DND-41 (cell line): ENCODE results near the gene OBI1.

Experiments used
- ATAC-seq: fragments of 200-7000 bp; cut with Tn5 transposase; 3 replicates; pipeline ENCODE4 v1.9.1; 2021; ENCODE audit warnings: low read depth; ENCODE audit not compliant: insufficient read depth
- DNase-seq: peaks from one replicate; pipeline ENCODE4 v3.0.0-alpha.2; 2020
- H2AFZ ChIP-seq: 2 replicates; pipeline ENCODE4 v1.6.0; 2012; ENCODE audit warnings: low read depth, low read length
- H3K27ac ChIP-seq: 2 replicates; pipeline ENCODE4 v1.5.1; 2012; ENCODE audit warnings: low read length, inconsistent platforms
- H3K27me3 ChIP-seq: fragments of 200-600 bp; sonication (generic); 2 replicates; pipeline ENCODE4 v1.6.0; 2012; ENCODE audit warnings: low read length, mild to moderate bottlenecking, inconsistent platforms; ENCODE audit not compliant: insufficient read depth, poor library complexity
- H3K36me3 ChIP-seq: 2 replicates; pipeline ENCODE4 v1.5.1; 2012; ENCODE audit warnings: low read length, inconsistent platforms; ENCODE audit not compliant: insufficient read depth
- H3K4me1 ChIP-seq: 2 replicates; pipeline ENCODE4 v1.5.1; 2012; ENCODE audit warnings: mild to moderate bottlenecking, low read length; ENCODE audit not compliant: insufficient read depth
- H3K4me2 ChIP-seq: 2 replicates; pipeline ENCODE4 v1.6.0; 2012; ENCODE audit warnings: mild to moderate bottlenecking, moderate library complexity, low read length, inconsistent platforms; ENCODE audit not compliant: insufficient read depth
- H3K4me3 ChIP-seq, 2 experiments: fragments of 200-600 bp in 1 of 2; shearing (Covaris generic) in 1 of 2; 2 replicates each; pipeline ENCODE4 v1.5.1; 2012 to 2016; ENCODE audit warnings: inconsistent platforms in 2 of 2, low read length in 2 of 2, mild to moderate bottlenecking in 2 of 2, low read depth in 1 of 2, moderate library complexity in 1 of 2
- H3K79me2 ChIP-seq: 2 replicates; pipeline ENCODE4 v1.6.0; 2012; ENCODE audit warnings: low read length, inconsistent platforms; ENCODE audit not compliant: insufficient read depth
- H3K9ac ChIP-seq: 2 replicates; pipeline ENCODE4 v1.6.0; 2012; ENCODE audit warnings: low read depth, mild to moderate bottlenecking, inconsistent platforms, low read length, moderate library complexity
- H3K9me3 ChIP-seq: 2 replicates; pipeline ENCODE4 v1.5.1; 2012; ENCODE audit warnings: low read length, moderate library complexity, mild to moderate bottlenecking, inconsistent platforms; ENCODE audit not compliant: insufficient read depth, severe bottlenecking
- H4K20me1 ChIP-seq: 2 replicates; pipeline ENCODE4 v1.6.0; 2012; ENCODE audit warnings: low read length; ENCODE audit not compliant: insufficient read depth
- CTCF ChIP-seq: IDR thresholded peaks from 2 replicates; pipeline ENCODE4 v1.5.1; 2012; ENCODE audit warnings: borderline replicate concordance, low read length, moderate library complexity, mild to moderate bottlenecking; ENCODE audit not compliant: poor library complexity, severe bottlenecking; ENCODE audit errors: extremely low read depth
- EZH2 ChIP-seq: IDR thresholded peaks from 3 replicates; pipeline ENCODE4 v1.6.1; 2012; ENCODE audit warnings: borderline replicate concordance, low read depth, mild to moderate bottlenecking, moderate library complexity, low read length, inconsistent platforms; ENCODE audit not compliant: severe bottlenecking

The OBI1 gene

GRCh38 chr13:78599645-78600279, 59.2 kb downstream of the OBI1 start:
- Histone ChIP-seq H3K9ac (no peak overlapping the region), H3K9me3 (no peaks in the 10 kb centered on the region), H3K27me3 (peaks cover 14% of the 10 kb centered on the region), H3K4me3 (no peak overlapping the region), H3K4me2 (no peak overlapping the region), H4K20me1 (peaks cover 3% of the 10 kb centered on the region; the same call in 1 of the 2 replicates), H2AFZ (no peak overlapping the region), H3K4me1 (peaks cover 22% of the 10 kb centered on the region), H3K79me2 (no peaks in the 10 kb centered on the region), H3K27ac (no peak overlapping the region), H3K36me3 (no peaks in the 10 kb centered on the region)
- ATAC-seq (no peak), DNase-seq (no peak)
- no peak for TF ChIP-seq EZH2
- TF ChIP-seq CTCF, result no peak

DNA sequence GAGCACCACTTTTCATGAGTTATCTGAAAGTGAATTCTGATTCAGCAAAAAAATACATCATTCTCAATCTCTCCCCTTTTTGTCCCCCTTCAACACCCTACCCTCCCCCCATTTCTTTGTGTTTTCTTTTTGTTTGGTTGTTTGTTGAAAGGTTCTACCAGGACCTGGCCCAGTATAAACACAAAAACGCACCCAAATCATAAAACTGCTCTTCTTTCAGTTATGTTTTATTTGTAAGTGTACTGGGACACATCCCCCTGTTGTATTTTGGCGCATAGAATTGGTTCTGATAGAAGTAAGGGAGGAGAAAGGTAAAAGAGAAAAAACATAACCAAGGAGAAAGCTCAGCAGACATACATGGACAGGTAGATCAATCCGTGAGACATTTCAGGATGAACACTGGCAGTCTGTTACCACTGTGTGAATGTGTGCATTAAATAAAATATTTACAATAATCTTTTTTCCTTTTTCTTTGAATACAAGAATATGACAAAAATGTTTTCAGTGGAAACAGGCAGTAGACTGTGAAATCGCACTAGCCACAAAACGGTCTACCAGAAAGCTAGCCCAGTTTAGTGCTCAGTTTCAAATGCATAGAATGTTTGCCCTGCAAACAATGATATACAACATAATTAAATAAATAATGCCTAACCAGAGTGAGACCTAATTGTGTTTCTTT, 59.9 kb downstream of the OBI1 start:
- H3K27ac ChIP-seq, result no peak overlapping the region
- H2AFZ ChIP-seq, result no peak overlapping the region
- ATAC-seq (no peak), DNase-seq (no peak)
- TF ChIP-seq CTCF (no peak), EZH2 (no peak)
- H3K9ac ChIP-seq, result no peak overlapping the region
- H3K9me3 ChIP-seq, result no peaks in the 10 kb centered on the region
- peaks cover 19% of the 10 kb centered on the region for H3K27me3 ChIP-seq
- H4K20me1 ChIP-seq, result peaks cover 3% of the 10 kb centered on the region; the same call in 1 of the 2 replicates
- peaks cover 15% of the 10 kb centered on the region for H3K4me1 ChIP-seq
- H3K79me2 ChIP-seq, result no peaks in the 10 kb centered on the region
- no peak overlapping the region for H3K4me2 ChIP-seq
- no peaks in the 10 kb centered on the region for H3K36me3 ChIP-seq
- no peak overlapping the region for H3K4me3 ChIP-seq

GRCh38 chr13:78598116-78598781, 60.7 kb downstream of the OBI1 start:
- ATAC-seq, result no peak

More at GRCh38 chr13:78598116-78598781, 60.7 kb downstream of the OBI1 start:
- Histone ChIP-seq H3K79me2 (no peaks in the 10 kb centered on the region), H3K4me3 (no peak overlapping the region), H3K9ac (no peak overlapping the region), H2AFZ (no peak overlapping the region), H3K9me3 (no peaks in the 10 kb centered on the region), H3K36me3 (no peaks in the 10 kb centered on the region), H3K27me3 (peaks cover 27% of the 10 kb centered on the region), H3K27ac (no peak overlapping the region), H4K20me1 (peaks cover 2% of the 10 kb centered on the region; the same call in 1 of the 2 replicates), H3K4me2 (no peak overlapping the region), H3K4me1 (peaks cover 7% of the 10 kb centered on the region)
- no peak for DNase-seq
- no peak for TF ChIP-seq CTCF
- TF ChIP-seq EZH2, result no peak
